Measurements from ENCODE around the gene DNAJC5.
"Not testable (repeated sequence)": the region's sequence is repeated elsewhere in the genome, so short reads cannot be mapped to it uniquely, and the experiment has no call there.

DNAJC5 gene

DNA sequence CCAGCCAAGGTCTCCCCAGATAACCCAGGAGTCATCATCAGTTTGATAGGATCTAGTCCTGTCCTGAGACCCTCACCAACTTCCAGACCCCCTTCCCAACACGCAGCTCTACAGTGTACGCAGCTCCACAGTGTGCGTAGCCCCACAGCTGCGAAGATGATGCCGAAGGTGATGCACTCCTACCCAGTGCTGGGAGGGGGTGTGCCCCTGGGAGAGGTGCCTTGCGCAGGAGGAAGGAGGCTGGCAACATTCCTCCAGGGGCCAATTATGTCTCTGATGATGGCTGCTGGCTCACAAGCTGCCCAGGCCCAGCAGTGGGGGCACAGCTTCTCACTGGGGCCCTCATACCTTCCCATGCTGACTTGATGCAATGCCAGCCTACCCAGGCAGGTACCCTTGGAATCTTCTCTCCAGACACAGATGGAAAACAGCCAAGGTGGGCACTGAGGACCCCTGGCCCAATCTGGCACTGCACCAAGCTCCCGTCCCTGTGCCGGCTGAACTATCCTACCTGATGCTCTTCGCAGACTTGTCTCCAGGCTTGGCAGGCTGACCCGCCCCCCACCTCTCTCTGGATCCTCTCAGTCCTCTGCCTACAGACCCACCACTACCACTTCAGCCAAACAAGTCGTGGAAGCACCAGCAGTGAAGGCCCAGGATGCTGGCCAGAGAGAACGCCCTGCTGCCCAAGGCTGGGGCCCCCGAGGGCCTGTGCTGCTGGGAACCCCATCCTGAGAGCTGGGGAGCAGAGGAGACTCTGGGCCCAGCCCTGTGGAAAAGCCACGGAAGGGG is 73.4 kb downstream of the DNAJC5 start:
- no peak for DNase-seq (ENCODE audit: low read depth in 2 of 2)

GRCh38 chr20:63968928-63969760 is 74.2 kb downstream of the DNAJC5 start:
- DNase-seq (ENCODE audit: low read depth in 2 of 2), result no peak

- peak in 1 of 2 experiments; percentile 42 for DNase-seq (ENCODE audit: low read depth in 2 of 2)
Observed at GRCh38 chr20:63969838-63970713, 75.2 kb downstream of the DNAJC5 start, which contains the start of gene ZNF512B. TSS of gene ZNF512B (minus strand) at chr20:63969930. CDS start at chr20:63967950, 1,980 bp downstream.

- DNase-seq (ENCODE audit: low read depth in 2 of 2), result no peak
Observed at GRCh38 chr20:63970714-63971431, 75.9 kb downstream of the DNAJC5 start.

GRCh38 chr20:63971960-63972311 is 77.0 kb downstream of the DNAJC5 start:
- not testable (repeated sequence) for DNase-seq (ENCODE audit: low read depth in 2 of 2)

DNA sequence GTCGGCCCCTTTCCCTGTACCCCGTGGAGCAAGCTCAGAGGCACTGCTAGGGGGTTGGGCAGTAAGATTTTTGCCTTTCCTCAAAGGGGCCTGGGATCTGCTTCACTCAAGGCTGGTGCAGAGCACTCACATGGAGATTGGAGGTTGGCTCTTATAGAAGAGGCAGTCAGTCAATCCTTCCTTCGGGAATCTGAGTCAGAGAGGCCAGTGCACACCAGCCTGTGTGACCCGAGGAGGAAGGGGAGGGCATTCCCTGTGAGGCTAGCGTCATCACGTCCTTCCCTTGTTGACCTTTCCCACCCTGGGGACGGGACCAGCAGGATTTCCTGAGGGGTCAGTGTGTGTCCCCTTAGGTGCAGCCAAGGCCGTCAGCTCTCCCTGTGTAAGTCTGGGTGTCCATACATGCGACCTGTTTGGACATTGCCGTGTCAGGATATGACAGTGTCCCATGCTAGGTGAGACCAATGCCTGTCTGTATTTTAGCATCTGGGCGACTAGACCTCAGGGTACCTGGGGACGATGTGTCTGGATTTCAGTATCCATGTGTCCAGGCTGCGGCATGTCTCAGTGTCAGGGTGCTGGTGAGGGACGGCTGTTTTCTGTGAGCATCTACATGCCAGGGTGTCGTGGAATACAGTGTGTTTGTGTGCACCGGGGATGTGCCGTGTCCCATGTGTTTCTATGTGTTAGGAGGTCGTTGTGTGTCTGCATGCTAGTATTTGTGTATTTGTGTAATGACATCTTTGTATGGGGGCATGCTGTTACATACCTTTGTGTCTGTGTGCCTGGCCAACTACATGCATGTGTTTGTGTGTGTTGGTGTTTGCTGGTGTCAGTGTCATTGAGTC is 77.6 kb downstream of the DNAJC5 start:
- DNase-seq (ENCODE audit: low read depth in 2 of 2), result no peak

DNA sequence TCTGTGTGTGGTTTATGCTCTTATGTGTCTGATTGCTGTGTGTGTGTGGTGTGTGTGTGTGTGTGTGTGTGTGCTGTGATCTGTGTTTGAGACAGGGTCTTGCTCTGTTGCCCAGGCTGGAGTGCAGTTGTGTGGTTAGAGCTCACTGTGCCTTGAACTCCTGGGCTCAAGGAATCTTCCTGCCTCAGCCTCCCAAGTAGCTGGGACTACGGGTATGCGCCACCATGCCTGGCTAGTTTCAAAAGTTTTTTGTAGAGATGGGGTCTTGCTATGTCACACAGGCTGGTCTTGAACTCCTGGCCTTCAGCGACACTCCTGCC is 78.2 kb downstream of the DNAJC5 start:
- no peak for DNase-seq (ENCODE audit: low read depth in 2 of 2)

DNA sequence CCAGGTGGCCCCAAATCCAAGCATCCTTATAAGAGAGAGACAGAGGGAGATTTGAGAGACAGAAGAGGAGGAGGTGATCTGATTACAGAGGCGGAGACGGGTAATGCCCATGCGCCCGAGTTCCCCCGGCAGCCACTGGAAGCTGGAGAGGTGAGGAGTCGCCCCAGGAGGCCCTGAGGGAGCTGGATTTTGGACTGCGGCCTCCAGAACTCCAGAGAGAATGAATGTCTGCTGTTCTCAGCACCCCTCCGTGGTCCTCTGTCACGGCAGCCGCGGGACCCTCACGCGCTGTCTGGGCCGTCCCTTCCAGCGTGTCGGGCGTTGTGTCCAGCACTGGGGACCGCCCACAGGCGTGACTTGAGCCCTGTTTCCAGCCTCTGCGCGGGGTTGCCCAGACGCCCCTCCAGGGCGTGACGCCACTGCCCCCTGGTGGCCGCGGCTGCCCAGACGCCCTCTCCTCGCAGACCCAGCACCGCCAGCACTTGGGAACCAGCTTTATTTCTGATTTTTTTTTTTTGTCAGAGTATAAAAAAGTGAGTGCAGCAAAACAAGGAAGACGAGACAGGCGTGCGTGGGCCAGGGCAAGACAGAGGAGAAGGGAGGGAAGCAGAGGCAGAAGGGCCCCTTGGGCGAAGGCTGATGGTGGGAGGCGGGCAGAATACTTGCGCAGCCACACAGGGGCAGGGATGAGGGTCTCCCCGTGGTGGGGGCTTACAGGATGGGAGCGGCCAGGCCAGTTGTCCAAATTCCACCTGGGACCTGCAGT is 78.9 kb downstream of the DNAJC5 start:
- DNase-seq (ENCODE audit: low read depth in 2 of 2), result peak; percentile 44 to 54

- DNase-seq (ENCODE audit: low read depth in 2 of 2), result no peak
Observed at GRCh38 chr20:63974402-63975200, 79.7 kb downstream of the DNAJC5 start.

GRCh38 chr20:63976511-63976910 is 81.6 kb downstream of the DNAJC5 start:
- not testable (repeated sequence) for DNase-seq (ENCODE audit: low read depth in 2 of 2)

DNA sequence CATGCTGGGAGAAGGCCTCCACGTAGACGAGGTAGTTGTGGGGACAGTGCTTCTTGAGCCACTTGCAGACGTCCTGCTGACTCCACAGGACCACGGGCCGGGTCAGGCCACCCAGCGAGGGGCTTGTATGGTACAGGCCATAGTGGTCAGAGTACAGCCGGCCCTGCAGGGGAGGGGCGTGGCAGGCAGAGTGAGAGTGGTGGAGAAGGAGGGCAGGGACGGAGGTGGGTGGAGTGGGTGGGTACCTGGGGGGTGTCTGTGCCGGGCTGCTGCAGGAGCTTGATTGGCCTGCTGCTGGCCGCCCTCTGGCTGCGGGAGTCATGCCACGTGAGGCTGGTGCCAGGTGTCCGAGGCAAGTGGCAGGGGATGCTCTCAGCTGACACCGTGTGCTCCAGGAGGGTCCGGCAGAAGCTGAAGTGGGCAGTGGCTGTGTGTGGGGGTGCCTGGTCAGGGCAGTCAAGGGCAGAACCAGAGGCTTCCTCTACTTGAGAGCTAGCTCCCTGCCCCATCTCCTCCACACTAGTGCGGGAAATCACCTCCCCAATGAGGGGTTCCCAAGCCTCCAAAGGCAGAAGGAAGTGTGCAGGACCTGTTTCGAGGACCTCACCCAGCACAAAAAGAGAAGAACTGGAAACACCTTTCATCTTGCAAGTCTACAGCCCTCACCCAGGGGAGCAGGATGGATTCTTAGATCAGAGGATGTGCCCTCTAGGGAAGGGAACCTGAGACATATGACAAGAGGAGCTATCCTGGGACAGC is 82.2 kb downstream of the DNAJC5 start:
- no peak for DNase-seq (ENCODE audit: low read depth in 2 of 2)

- DNase-seq (ENCODE audit: low read depth in 2 of 2), result no peak
Observed at GRCh38 chr20:63977739-63978276, 82.9 kb downstream of the DNAJC5 start.

DNA sequence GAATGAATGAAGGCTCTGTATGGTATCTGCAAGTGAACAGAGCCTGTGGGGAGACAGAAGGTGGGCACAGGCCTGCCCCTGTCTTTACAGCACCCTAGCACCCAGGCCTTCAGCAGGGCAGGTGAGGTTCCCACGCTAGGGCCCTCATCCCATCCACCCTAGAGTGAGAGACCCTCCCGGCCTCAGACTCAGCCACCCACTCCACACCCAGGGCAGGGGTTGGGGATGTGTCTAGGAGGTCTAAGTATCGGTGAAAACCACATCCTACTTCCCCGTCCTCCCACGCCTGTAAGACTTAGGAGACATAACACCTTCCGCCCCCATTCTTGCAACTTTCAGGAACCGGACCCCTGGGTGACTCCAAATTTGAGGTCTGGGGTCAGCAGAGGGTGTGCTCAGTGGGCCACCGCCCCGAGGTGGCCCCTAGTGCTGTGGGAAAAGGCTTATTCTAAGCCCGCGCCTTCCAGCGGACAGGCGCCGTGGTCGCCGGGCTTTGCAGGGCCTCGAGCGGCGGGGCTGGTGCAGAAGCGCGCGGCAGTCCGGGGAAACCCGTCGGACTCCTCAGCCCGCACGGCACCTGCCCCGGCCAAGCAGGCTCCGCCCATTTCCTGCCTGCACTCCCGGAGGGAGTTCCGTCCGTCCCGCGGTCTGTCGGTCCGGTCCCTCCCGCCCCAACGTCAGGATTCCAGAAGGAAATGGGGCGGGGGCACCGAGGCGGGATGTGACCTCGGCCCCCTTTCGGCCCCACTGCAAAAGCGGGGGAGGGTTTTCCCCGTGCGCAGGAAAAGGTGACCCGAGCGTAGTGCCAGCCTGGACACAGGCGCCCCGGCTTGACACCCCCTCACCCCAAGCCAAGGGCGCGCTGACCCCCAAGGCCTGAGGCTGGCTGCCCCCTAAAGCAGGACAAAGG is 83.6 kb downstream of the DNAJC5 start:
- no peak for DNase-seq (ENCODE audit: low read depth in 2 of 2)

DNA sequence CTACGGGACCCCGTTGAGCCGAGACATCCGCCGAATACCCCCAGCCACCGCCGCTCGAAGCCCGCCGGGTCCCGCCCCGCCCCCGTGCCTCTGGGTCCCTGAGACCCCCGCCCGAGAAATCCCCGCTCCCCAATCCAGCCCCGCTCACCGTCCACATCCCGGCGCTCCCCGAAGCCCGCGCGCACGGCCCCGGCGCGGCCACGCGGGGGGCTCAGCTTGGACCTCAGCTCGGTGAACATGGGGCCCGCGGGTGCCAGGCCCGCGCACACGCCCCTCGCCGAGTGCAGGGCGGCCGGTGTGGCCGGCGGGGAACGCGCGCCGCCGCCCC is 84.3 kb downstream of the DNAJC5 start:
- DNase-seq (ENCODE audit: low read depth in 2 of 2), result no peak

DNA sequence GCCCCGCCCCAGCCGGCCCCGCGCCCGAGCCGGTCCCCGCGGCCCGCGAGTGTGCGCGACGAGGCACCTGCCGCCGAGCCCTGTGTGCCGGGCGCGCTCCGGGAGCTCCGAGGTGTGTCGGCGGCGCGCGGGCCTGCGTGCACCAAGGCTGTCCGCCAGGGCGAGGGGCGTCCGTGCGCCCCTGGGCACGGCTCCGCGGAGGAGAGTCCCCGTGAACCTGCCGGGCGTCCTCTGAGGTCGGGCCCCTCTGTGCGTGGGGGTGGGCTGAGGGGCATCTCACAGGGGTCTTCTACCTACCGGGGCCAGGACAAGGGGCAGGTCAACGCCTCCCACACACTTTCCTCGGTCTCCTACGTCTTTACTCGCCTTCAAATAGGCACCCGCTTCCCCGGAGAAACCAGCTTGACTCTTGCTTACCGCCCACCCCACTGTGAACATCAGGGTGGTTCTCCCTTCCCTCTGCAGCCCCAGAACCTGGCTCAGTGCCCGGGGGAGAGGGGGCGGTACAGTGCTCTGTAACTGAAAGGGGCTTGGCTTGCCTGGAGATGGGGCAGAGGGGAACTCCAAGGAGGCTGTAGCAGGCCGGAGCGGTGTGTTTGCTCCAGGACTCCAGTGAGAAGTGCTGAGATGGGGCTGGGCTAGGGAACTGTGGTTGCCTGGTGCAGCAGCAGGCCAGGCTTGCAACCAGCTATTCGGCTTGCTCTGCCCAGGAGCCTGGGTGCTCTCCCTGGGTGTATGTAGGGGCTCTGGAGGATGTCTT is 84.8 kb downstream of the DNAJC5 start, which contains the start of gene SAMD10:
SAMD10 (minus strand) TSS at position 86 of the 760 bp plus-strand sequence. CDS start 175 bp downstream, outside the sequence.
- DNase-seq (ENCODE audit: low read depth in 2 of 2), result no peak

DNA sequence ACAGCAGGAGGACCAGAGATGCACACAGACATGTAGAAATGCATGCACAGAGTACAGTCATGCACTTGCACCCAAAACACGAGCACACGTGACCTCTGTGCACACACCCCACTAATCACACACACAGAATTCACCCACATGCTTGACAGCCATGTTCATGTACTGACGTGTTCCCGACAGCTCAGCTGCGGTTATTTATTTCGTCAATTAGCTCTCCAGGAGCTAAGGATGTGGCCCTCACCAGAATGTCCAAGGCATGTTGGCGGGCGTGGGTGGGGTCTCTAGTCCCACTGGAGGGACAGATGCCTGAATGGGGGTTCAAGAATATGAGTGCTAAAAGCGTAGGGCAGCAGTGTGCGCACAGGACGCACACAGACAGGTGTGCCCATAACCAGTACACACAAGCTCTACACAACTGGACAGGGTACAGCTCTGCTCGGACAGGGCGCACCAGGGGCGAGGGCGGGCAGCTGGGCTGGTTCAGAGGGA is 85.4 kb downstream of the DNAJC5 start:
- DNase-seq (ENCODE audit: low read depth in 2 of 2), result no peak

All from fibroblast of skin of left quadriceps (primary cell).